Measurements from ENCODE around the gene OTUD5.

DNA sequence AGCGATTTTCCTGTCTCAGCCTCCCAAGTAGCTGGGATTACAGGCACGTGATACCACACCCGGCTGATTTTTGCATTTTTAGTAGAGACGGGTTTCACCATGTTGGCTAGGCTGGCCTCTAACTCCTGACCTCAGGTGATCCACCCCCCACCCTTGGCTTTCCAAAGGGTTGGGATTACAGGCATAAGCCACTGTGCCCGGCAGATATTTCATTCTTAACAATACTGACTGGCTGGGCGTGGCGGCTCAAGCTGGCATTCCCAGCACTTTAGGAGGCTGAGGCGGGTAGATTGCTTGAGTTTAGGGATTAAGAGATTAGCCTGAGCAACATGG is 58.4 kb downstream of the OTUD5 start:
- TF ChIP-seq, protein P1, sequence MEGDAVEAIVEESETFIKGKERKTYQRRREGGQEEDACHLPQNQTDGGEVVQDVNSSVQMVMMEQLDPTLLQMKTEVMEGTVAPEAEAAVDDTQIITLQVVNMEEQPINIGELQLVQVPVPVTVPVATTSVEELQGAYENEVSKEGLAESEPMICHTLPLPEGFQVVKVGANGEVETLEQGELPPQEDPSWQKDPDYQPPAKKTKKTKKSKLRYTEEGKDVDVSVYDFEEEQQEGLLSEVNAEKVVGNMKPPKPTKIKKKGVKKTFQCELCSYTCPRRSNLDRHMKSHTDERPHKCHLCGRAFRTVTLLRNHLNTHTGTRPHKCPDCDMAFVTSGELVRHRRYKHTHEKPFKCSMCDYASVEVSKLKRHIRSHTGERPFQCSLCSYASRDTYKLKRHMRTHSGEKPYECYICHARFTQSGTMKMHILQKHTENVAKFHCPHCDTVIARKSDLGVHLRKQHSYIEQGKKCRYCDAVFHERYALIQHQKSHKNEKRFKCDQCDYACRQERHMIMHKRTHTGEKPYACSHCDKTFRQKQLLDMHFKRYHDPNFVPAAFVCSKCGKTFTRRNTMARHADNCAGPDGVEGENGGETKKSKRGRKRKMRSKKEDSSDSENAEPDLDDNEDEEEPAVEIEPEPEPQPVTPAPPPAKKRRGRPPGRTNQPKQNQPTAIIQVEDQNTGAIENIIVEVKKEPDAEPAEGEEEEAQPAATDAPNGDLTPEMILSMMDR (IDR thresholded peaks at IDR 0.05), result no peak
- no peak for TF ChIP-seq POLR2A (IDR thresholded peaks at IDR 0.05)

Measured in heart left ventricle (tissue), 13 donors.